HG03025 (cell line): ENCODE measurements around the gene AFAP1L1.
"Not testable (repeated sequence)": the region's sequence is repeated elsewhere in the genome, so short reads cannot be mapped to it uniquely, and the experiment has no call there.

Experiments
- ATAC-seq: cut with Tn5 transposase; IDR thresholded peaks from one replicate; pipeline ENCODE4 v1.9.1; 2021; ENCODE audit warnings: mild to moderate bottlenecking, moderate library complexity; ENCODE audit not compliant: unreplicated experiment, low FRiP score

AFAP1L1 gene

GRCh38 chr5:149260761-149261160, 10.9 kb upstream of the AFAP1L1 start:
- no peak for ATAC-seq

- ATAC-seq, result no peak
These were observed 10.4 kb upstream of the AFAP1L1 start for GRCh38 chr5:149261246-149261645.

- no peak for ATAC-seq
These were observed 9.3 kb upstream of the AFAP1L1 start for GRCh38 chr5:149262315-149262714.

- ATAC-seq, result peak; percentile 65
These were observed 7.1 kb upstream of the AFAP1L1 start for GRCh38 chr5:149264439-149265067.

- ATAC-seq, result no peak
These were observed 6.6 kb upstream of the AFAP1L1 start for GRCh38 chr5:149265068-149265465.

- ATAC-seq, result no peak
These were observed 6.1 kb upstream of the AFAP1L1 start for GRCh38 chr5:149265597-149265996.

GRCh38 chr5:149267241-149267973, 4.3 kb upstream of the AFAP1L1 start:
- no peak for ATAC-seq

- no peak for ATAC-seq
These were observed 2.6 kb upstream of the AFAP1L1 start for GRCh38 chr5:149268928-149269557.

GRCh38 chr5:149271195-149271715, 404 bp upstream of the AFAP1L1 start:
- ATAC-seq, result no peak

- ATAC-seq, result not testable (repeated sequence)
These were observed 1.1 kb downstream of the AFAP1L1 start for GRCh38 chr5:149272781-149273180.

- ATAC-seq, result no peak
These were observed 1.6 kb downstream of the AFAP1L1 start for GRCh38 chr5:149273237-149273636.

- ATAC-seq, result no peak
These were observed 2.3 kb downstream of the AFAP1L1 start for GRCh38 chr5:149273950-149274349.

- no peak for ATAC-seq
These were observed 3.3 kb downstream of the AFAP1L1 start for GRCh38 chr5:149274939-149275338.

GRCh38 chr5:149277801-149278200, 6.1 kb downstream of the AFAP1L1 start:
- no peak for ATAC-seq

GRCh38 chr5:149278451-149279210, 7.0 kb downstream of the AFAP1L1 start:
- ATAC-seq, result no peak

- no peak for ATAC-seq
These were observed 8.0 kb downstream of the AFAP1L1 start for GRCh38 chr5:149279661-149280060.

GRCh38 chr5:149280124-149280523, 8.5 kb downstream of the AFAP1L1 start:
- no peak for ATAC-seq

GRCh38 chr5:149280802-149281201, 9.1 kb downstream of the AFAP1L1 start:
- no peak for ATAC-seq

GRCh38 chr5:149282027-149282965, 10.6 kb downstream of the AFAP1L1 start:
- no peak for ATAC-seq

- ATAC-seq, result no peak
These were observed 11.3 kb downstream of the AFAP1L1 start for GRCh38 chr5:149282966-149283332.
